ENCODE measurements around the gene LBH. TPM values are rescaled to one million over a fixed set of nuclear protein-coding genes. Genes with fewer than 3 reads are reported as not detected.

LBH gene
- total RNA-seq, 1 donor from 2014 or later: 80.5 TPM

DNA sequence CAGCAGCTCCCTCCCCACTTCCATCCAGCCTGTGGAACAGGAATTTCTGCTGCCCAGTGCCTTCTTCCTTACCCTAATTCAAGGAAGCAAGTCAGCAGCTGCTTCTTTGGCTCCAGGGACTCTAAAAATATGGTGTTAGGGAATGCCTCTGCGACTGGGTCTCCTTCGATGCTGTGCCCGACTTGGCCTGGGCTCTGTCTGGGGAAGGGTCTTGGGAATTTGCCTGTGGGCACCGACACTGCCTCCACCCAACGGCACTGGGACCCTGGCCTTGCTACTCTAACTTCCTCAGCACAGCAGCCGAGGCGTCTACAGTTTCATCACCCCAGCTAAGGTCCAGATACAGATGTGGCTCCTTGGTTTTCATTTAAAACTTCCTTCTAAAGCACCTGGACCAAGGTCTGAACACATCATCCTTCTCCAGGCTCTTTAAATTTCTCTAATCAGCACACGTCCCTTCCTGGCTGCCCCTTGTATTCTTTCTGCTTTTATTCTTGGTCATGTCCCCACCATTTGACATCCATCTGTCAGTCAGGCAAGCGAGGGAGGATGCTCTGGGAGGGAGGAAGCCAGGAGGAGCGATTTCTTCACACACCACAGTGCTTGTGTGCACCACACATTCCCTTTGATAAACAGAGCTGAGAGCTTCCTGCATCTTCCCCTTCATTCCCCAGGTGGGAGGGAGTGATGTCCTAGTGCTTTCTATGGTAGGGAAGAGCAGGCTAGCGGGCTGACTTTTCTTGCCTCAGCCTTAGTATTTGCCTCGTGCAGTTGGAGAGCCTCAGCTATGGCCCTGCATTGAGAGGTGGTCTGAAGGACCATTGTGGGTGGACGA lies 6.8 kb downstream of the LBH start:
- Mint-ChIP-seq H3K27ac (no peak overlapping the region), H3K4me3 (ENCODE audit: low read depth) (no peak overlapping the region), H3K4me1 (ENCODE audit: low read depth) (peaks cover 15% of the 10 kb centered on the region), H3K27me3 (peaks cover 3% of the 10 kb centered on the region), H3K36me3 (ENCODE audit: insufficient read depth) (peaks cover 32% of the 10 kb centered on the region), H3K9me3 (ENCODE audit: low read depth) (no peaks in the 10 kb centered on the region)
- DNase-seq (ENCODE audit: low spot score, unreplicated experiment): no peak
- TF ChIP-seq, protein P1, sequence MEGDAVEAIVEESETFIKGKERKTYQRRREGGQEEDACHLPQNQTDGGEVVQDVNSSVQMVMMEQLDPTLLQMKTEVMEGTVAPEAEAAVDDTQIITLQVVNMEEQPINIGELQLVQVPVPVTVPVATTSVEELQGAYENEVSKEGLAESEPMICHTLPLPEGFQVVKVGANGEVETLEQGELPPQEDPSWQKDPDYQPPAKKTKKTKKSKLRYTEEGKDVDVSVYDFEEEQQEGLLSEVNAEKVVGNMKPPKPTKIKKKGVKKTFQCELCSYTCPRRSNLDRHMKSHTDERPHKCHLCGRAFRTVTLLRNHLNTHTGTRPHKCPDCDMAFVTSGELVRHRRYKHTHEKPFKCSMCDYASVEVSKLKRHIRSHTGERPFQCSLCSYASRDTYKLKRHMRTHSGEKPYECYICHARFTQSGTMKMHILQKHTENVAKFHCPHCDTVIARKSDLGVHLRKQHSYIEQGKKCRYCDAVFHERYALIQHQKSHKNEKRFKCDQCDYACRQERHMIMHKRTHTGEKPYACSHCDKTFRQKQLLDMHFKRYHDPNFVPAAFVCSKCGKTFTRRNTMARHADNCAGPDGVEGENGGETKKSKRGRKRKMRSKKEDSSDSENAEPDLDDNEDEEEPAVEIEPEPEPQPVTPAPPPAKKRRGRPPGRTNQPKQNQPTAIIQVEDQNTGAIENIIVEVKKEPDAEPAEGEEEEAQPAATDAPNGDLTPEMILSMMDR (IDR thresholded peaks at IDR 0.05; ENCODE audit: unreplicated experiment): no peak

DNA sequence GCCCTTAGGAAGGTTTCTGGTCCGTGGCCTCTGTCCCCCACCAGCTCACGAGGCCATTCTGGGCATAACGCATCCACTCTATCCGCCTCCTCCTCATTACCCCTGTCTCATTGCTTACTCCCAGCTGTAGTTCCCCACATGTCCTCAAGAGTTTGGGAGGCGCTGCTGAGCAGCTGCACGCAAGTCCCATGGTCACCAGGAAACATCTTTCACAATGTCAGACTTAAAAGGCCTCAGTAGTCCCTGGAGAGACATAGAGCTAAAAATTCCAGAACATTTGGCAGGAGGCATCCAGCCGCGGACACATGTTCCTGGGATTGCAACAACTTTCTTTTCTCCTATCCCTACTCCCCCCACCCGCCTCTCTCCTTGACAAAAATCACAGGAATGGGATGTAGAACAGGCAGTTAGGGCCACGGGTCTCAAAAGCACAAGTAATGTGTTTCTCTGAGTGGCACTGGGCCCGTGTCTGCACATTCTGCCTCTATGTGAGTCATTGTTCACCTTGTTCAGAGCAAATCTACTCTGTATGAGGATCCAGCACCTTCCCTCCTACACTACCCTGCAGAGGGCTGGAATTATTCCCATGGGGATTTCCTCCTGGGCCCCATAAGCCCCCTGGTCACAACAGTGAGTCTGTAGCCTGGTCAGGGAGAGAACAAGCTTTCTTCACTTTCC lies 8.1 kb downstream of the LBH start:
- TF ChIP-seq, protein P1 (IDR thresholded peaks at IDR 0.05; ENCODE audit: unreplicated experiment): peak; percentile 82

GRCh38 chr2:30239986-30240752 lies 8.8 kb downstream of the LBH start:
- TF ChIP-seq, protein P1 (IDR thresholded peaks at IDR 0.05; ENCODE audit: unreplicated experiment): no peak
- Mint-ChIP-seq H3K36me3 (ENCODE audit: insufficient read depth) (peaks cover 29% of the 10 kb centered on the region), H3K9me3 (ENCODE audit: low read depth) (no peaks in the 10 kb centered on the region), H3K4me3 (ENCODE audit: low read depth) (no peak overlapping the region), H3K27me3 (no peaks in the 10 kb centered on the region), H3K4me1 (ENCODE audit: low read depth) (peaks cover 3% of the 10 kb centered on the region), H3K27ac (no peak overlapping the region)
- DNase-seq (ENCODE audit: low spot score, unreplicated experiment): no peak

More for the DNA sequence above, 8.1 kb downstream of the LBH start:
- H3K27me3 Mint-ChIP-seq: no peaks in the 10 kb centered on the region
- H3K4me1 Mint-ChIP-seq (ENCODE audit: low read depth): peaks cover 4% of the 10 kb centered on the region
- H3K4me3 Mint-ChIP-seq (ENCODE audit: low read depth): no peak overlapping the region
- DNase-seq (ENCODE audit: low spot score, unreplicated experiment): peak; percentile 30
- no peaks in the 10 kb centered on the region for H3K9me3 Mint-ChIP-seq (ENCODE audit: low read depth)
- H3K27ac Mint-ChIP-seq: peak overlapping the region; percentile 4
- peaks cover 32% of the 10 kb centered on the region for H3K36me3 Mint-ChIP-seq (ENCODE audit: insufficient read depth)

- H3K36me3 Mint-ChIP-seq (ENCODE audit: insufficient read depth): peaks cover 32% of the 10 kb centered on the region
- DNase-seq (ENCODE audit: low spot score, unreplicated experiment): no peak
- TF ChIP-seq, protein P1 (IDR thresholded peaks at IDR 0.05; ENCODE audit: unreplicated experiment): no peak
Measured at GRCh38 chr2:30243231-30243630, 11.9 kb downstream of the LBH start.

DNA sequence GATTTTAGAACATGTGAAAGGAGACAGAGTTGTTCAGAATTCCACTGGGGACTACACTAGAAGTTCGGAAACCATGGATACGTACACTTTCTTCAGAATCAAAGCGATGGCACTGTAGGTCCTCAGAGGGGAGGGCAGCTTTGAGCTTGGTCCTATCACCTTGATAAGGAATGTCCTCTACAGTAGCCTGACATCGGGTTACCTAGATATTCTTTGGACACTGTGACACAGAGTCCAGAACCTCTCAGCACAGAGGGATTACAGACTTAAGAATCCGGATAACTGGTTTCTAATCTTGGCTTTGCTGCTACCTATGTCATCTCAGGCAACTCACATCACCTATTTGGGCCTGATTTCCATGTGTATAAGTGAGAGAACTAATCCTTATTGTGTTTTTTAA lies 14.0 kb downstream of the LBH start:
- Mint-ChIP-seq H3K4me1 (ENCODE audit: low read depth) (peaks cover 3% of the 10 kb centered on the region), H3K27ac (no peak overlapping the region), H3K4me3 (ENCODE audit: low read depth) (no peak overlapping the region), H3K9me3 (ENCODE audit: low read depth) (no peaks in the 10 kb centered on the region), H3K36me3 (ENCODE audit: insufficient read depth) (peaks cover 22% of the 10 kb centered on the region), H3K27me3 (no peaks in the 10 kb centered on the region)
- no peak for DNase-seq (ENCODE audit: low spot score, unreplicated experiment)
- TF ChIP-seq, protein P1 (IDR thresholded peaks at IDR 0.05; ENCODE audit: unreplicated experiment): no peak

More at GRCh38 chr2:30243231-30243630, 11.9 kb downstream of the LBH start:
- no peaks in the 10 kb centered on the region for H3K9me3 Mint-ChIP-seq (ENCODE audit: low read depth)
- no peak overlapping the region for H3K4me3 Mint-ChIP-seq (ENCODE audit: low read depth)
- no peaks in the 10 kb centered on the region for H3K27me3 Mint-ChIP-seq
- H3K4me1 Mint-ChIP-seq (ENCODE audit: low read depth): peaks cover 3% of the 10 kb centered on the region
- no peak overlapping the region for H3K27ac Mint-ChIP-seq
